Embryonic facial prominence (tissue), 1 donor: ENCODE data around the gene LY6G5C.

Experiments used
- DNase-seq: peaks from one replicate; pipeline ENCODE4 v3.0.0-alpha.2; 2016; ENCODE audit errors: extremely low spot score

The LY6G5C gene

DNA sequence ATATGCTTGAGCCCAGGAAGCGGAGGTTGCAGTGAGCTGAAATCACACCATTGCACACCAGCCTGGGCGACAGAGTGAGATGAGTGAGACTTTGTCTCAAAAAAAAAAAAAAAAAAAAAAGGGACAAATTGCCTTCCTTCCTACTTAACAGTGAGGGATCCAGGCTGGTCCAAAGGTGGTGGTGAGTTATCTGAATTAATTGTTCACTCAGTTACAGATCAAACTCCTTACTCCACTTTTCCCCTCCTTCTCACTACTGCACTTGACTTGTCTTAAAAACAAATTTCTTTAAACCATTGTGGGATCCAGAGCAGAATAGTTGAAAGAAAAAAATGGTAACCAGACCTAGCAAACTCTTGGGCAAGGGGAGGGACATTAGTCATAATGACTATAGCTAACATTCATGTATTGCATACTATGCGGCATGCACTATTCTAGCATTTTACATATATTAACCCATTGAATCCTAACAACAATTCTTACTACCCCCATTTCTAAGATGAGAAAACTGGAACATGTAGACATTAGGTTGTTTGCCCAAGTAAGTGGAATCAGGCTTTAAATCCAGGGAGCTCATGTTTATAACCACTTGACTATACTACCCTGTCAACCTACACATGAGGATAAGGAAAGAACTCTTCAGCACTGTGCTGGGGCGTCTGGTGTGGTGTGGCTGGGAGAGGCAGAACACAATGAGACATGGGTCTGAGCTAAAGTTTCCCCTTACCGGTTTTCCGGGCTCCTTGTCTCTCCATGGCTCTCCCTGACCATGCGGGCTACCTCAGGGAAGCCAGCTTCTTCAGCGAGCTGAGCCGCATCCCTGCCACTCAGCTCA lies 17.5 kb downstream of the LY6G5C start:
- no peak for DNase-seq

DNA sequence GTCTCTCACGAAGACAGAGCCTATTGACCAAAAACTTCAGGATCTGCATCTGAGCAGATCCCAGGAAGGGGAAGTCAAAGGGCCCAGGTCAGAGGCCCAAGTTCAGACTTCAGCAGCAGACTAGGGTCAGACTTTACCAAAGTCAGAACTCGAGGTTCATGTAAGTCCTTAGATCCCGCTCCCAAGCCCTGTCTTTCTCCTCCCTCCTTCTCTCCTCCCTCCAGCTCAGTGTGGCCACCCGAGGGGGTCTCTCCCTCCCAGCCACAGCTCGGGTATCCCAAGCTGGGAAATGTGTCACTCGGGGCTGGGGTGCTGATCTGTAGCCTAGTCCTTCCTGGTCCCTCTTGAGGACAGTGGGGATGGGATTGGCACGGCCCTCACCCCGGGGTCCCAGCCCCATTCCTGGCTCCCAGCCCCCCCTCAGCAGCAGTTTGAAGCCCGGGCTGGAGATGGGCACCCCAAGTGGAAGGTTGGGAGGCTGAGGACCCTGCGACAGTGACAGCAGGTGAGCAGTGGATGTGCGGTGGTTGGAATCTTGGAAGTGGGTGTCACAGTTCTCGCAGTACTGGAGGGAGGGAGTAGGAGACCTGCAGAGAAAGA lies 18.6 kb downstream of the LY6G5C start:
- DNase-seq: no peak

DNA sequence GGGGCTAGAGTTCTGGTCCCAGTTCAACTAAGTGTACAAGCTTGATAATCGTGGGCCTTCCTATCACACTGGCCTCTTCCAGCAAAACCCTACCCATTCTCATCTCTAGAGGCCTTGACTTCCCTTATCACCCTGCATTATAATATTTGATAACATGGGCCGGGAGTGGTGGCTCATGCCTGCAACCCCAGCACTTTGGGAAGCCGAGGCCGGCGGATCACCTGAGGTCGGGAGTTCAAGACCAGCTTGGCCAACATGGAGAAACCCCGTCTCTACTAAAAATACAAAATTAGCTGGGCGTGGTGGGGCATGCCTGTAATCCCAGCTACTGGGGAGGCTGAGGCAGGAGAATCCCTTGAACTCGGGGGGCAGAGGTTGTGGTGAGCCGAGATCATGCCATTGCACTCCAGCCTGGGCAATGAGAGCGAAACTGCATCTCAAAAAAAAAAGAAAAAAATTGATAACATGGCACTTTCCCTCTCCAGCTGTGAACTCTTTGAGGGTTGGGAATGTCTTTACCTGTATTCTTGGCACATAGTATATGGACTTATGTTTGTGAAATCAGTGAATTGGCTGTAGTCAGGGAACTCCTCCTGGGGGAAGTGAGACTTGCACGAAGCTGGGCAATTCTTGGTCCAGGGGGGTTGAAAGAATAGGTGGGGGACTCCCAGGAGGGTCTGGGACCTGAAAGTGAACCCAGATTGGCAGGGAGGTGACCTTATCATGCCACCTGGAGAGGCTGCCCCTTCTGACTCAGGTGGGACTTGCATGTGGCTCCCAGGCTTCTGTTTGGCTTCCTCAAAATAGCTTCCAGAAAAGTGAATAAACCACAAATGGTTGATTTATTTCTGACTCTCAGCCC lies 19.4 kb downstream of the LY6G5C start:
- DNase-seq: no peak

DNA sequence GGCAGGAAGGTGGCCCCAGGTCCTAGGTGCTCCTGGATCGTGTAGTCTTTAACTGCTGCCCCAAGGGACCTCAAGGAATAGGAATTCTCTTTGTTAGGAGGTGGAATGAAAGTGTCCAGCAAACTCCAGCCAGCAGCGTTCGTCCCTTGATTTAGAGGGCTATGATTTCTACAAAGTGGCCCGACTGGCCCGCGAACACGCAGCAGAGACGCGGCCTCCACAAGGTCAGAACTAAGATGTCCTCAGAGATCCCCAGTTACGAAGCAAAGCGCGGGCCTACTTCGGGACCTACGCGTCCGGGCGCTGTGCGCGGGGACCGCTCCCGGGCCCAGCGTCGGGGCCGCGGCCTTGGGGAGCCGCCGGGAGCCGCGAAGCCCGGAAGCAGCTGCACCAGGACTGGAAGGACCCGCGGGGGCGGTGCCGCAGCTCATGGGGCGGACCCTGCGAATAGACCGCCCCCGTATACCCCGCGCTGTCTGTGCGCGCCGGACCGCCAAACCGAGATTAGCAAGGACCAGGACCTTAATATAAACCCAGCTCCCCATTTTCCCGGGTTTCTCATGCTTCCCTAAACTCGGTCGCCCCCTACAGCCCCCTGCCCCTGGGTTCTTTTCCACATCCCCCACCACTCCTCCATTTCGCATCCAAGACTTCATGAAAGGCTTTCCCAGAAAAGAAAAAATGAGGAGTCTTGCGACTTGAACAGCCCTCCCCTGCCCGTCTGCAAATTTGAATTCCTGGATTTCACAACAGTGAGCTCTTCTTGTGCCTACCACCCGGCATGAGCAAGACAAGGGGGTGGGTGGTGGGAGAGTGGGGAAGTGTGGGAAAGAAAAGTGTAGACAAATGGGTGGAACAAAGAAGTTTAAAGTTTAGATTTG lies 20.2 kb downstream of the LY6G5C start, which contains the start of gene C6orf47:
C6orf47 (minus strand) TSS at position 398 of the 881 bp plus-strand sequence. CDS start 831 bp downstream, outside the sequence.
- peak; percentile 40 for DNase-seq

DNA sequence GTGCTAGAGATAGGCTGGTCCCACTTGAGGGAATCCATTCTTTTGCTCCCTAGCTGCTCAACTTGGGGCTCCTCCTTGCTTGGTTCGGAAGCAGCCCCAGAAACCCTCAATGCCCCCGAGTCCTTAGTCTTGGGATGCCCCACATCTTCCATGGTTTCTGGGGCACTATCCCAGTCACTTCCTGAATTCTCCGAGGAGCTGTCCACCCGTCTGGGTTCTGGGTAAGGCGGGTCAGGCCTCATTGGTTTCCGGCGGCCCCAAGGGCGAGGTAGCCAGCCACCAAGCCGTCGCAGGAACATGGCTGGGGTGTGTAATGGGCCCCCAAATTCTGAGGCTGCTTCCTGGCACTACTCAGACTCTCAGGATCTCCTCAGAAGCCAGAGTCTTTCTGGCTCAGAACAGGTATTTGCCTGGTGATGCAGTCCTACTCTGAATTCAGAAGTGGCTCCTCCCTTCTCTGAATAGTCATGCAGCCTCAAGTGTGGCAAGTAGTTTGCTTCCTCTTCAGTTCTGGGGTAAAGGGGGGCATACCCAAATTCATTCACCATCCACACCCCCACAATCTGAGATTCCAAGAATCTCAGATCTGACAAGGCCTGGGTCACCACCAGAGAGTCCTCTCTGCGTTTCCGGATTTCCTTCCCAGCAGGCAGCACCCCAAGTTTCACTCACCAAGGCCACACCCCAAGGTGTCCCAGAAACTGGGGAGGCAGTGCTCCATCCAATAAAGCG lies 21.1 kb downstream of the LY6G5C start:
- DNase-seq: no peak

DNA sequence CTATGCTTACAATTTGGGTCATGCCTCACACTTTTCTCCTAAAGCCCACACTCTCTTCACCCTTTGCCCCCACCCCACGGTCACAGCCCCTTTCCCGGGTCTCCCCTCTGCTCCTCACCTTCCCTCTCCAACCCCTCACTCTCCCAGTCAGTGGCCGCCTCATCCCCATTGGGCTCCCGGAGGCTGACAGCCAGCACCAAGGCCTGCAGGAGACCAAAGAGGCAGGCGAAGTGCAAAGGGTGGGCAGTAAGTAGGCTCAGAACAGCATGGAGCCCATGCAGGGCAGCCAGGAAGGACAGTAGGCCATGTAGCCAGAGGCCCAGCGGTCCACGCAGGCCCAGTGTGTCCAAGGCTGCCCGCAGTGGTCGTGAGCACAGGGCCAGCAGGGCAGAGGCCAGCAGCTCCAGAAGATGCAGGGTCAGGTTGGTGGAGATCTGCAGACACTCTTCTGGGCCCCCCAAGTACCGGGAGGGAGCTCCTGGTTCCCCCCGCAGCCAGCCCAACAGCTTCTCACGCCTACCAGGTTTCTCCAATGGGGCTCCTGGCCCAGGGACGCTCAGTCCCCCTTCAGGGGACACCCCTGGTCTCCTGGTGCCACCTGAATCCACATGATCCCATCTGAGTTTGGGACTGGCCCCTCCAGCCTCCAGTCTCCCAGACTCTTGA lies 21.8 kb downstream of the LY6G5C start:
- DNase-seq: no peak

DNA sequence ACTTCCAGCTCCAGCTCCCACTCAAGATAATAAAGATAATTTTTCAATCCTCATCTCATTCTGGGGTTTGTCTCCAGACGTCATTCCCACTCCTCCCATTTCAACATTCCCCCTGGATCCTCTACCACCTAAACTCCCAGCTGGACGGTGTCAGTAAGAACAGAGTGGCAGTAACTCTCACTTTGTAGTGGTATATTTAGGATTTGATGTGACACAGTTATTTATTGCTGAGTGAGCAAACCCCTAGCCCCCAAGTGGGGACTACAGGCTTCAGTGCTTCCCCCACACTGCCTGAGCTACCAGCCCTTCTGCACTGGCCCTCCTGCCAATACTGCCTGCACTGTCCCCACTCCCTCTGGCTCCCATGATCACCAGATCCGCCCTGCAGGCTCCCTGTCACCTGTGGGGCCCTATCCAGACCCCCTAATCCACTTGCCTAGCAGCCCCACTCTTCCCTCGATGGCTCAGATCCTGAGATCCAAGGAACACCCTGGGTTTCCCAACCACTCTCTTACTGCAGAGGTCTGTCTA lies 22.6 kb downstream of the LY6G5C start:
- no peak for DNase-seq

DNA sequence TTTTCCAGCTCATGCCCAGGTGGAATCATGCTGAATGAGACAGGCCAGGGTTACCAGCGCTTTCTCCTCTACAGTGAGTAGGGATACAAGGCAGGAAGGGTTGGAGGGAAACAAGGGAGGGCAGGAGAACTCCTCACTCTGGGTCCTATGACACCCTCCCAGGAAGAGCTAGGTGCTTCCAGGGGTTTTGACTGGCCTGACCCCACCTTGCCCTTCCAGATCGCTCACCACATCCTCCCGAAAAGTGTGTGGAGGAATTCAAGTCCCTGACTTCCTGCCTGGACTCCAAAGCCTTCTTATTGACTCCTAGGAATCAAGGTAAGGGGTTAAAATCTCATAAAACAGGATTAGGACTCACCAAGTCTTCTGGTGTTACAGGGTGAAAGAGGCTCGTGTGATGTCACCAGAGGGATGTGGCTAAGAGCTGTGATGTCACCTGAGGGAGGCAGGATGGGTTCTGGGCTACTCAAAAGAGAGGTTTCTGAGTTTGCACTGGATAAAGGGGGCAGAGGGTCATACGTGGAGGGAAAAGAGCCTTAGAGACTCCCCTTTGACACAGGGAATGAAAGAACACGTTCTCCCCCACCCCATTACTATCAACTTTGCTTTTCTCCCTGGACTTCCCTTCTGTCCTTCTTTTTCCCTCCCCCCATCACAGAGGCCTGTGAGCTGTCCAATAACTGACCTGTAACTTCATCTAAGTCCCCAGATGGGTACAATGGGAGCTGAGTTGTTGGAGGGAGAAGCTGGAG lies 23.3 kb downstream of the LY6G5C start:
- DNase-seq: no peak

DNA sequence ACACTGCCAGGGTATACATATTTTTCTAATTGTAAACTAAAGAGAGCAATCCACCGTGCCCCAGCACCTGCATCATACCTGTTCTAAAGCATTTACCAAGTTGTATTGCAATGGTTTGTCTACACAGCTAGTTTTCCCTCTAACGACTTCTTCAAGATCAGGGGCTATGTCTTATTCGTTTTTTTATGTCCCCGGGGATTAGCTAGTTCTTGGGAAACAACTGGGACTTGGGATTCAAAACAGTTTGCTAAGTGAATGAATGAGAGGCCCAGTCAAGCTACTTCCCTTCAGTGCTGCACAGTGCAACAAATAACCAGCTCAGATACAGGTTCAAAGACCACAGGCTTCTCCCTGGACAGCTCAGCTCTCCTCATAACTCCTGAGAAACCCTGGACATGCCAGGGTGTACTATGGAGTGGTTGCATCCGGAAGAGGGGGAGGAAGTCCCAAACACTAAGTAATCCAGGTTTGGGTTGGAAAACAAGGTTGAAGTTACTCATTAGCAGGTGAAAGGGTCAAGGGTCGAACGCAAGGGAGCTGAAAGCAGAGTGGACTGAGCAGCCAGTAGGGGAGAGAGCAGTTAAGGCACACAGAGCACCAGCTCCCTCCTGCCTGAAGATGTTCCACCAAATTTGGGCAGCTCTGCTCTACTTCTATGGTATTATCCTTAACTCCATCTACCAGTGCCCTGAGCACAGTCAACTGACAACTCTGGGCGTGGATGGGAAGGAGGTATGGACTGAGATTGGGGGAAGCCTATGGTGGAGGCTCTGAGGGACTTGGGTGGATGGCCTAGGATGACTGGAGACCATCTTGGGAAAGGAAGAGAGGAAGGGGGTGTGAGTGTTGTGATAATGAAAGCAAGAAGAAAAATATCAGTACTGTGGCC lies 25.3 kb downstream of the LY6G5C start, which contains the start of gene APOM:
APOM (plus strand) TSS at position 546 of the 889 bp plus-strand sequence; CDS start at position 619, 73 bp downstream.
- DNase-seq: no peak

DNA sequence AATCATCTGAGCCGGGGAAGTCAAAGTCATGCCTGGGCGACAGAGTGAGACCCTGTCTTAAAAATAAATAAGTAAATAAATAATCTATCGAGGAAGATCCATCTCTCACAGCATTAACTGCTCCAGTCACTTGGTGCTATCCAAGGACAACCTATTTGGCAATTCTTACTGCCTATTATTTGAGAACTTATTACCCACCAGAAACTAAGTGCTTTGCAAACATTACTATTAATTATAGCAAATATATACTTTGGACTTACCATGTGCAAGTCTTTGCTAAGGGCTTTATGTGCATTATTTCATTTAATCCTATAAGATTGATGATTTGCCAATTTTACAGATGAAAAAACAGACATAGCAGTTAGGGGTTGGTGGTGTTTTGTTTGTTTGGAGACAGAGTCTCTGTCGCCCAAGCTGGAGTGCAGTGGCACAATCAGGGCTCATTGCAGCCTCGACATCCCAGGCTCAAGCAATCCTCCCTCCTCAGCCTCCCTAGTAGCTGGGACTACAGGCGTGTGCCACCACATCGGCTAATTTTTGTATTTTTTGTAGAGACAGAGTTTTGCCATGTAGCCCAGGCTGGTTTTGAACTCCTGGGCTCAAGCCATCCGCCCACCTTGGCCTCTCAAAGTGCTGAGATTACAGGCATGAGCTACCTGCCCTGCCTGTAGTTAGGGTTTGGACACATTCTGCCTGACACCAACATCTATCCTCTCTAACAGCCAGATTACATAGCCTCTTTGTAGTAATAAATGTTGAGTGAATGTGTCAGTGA lies 26.1 kb downstream of the LY6G5C start:
- DNase-seq: no peak

DNA sequence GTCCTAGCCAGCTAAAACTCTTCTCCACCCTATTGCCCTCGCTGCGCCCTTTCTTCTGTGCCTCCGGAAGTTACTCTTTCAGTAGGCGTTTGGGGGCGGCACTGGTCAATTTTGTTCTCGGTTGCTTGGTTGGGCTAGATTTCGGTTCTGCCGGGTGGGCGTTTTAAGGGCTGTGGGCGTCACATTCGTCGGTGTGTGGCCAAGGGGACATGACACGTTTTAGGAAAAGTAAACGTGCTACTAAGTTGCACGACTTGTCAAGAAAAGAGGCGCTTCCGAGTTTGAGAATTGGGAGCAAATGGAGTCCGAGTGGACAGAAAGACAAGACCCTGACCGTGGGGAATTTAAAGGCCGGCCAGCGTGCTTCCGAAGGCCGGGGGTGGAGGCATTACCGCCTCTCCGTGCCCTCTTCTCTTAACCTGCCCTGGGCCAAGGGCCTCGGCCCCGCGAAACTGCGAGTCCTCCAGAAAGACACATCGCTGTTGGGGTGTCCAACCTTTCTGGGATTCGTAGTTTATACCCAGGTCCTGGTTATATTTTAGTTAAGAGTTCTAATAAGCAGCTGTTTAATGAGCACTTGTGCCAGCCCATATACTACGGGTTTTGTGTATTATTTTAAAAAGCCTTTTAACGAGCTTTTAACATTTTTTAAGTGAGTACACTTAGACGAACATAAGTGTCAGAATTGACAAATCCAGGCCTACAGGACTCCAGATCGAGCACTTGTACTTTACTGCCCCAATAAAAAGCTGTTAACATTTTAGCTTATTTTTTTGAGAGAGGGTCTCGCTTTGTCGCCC lies 27.7 kb downstream of the LY6G5C start:
- peak; percentile 86 for DNase-seq

DNA sequence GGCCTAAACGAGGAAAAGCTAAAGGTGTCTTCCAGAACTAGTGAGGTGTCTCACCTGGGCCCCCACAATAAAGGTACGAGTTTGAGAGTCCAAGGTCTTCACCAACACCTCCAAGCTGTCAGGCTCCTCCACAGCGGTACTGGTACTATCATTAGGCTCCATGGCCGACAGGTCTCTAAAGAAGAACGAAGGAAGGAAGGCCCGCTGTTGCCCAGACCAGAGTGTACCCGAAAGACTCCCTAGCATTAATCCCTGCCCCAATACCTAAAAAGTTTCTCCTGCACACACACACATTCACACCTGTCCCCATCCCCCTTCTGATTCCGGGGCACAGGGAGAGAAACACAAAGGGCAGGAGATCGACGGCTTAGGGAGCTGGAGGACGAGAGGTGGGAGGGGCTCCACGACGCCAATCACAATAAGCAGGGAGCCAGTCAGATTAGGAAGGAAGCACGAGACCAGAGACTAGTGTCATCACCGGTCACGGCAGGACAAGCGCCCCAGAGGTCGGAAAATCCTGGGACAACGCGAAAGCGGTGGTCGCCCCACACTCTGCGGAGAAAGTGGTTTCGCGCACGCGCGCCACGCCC lies 29.2 kb downstream of the LY6G5C start:
- DNase-seq: peak; percentile 66

DNA sequence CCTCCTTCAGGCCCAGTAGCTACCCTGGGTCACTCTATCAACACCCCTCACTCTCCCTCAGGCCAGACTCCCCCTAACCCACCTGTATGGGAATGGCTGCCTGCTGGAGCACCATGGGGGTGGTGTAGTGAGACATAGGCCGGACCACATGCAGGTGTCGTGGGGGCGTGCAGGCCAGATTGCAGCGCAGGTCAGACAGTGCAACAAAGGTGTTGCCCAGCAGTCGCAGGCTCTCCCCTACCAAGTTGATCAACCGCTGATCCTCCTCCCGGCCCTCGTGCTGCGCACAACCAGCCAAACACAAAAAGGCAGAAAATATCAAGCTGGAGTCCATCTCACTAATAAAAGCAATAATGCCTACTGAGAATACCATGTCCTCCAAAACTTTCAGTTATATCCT lies 35.5 kb downstream of the LY6G5C start:
- DNase-seq: no peak

DNA sequence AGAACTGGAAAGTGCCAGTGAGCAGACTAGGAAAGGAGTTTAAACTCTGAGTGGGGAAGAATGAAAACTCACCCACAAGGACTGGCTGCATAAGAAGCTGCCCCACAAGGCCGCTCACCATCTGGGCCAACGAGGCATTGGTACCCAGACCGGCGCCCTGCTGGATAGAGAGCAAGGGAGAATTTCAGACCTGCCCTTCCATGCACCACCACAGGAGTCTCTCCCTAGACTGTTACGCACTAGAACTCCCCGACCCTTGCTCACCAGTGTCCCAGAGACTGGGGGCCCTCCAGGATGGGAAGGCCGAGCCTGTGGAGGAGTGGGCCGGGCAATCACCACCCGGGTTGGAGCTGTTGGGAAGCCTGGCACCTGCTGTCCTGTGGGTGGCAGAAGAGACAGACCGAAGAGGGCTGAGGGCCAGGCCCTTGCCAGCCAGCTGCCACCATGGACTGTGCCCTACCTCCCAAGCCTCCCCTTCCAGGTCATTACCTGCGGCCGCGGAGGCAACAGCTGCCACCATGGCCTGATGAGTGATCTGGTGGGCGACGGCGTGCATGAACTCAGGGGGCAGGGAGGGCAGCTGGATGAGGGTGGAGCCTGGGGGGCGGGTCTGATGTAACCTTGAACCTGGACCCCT lies 36.9 kb downstream of the LY6G5C start:
- DNase-seq: no peak

DNA sequence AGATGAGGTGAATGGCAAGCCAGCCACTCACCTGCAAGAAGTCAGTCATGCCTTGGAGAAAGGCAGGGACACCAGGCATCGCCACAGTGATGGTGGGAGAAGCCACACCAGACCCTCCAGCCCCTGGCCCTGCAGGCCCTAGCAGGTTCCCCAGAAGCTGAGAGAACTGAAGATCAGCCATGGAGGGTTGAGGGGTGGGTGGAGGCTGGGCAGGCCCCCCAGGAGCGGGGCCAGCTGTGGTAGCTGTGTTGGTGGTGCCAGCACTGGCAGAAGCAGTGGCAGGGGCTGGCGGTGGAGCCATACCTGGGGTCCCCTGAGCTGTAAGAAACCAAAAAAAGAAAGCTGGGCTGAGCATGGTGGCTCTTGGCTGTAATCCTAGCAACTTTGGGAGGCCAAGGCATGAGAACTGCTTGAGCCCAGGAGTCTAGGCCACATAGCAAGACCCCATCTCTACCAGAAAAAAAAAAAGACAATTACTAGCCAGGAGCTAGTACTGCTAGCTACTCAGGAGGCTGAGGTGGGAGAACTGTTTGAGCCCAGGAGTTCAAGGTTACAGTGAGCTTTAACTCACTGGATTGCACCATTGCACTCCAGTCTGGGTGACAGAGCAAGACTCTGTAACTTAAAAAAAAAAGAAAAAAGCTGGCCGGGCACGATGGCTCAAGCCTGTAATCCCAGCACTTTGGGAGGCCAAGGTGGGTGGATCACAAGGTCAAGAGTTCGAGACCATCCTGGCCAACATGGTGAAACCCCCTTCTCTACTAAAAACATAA lies 37.9 kb downstream of the LY6G5C start:
- DNase-seq: no peak
